SK-N-SH treated with all-trans-retinoic acid at 6 μM for 48 hours (cell line): ENCODE results near the gene GOLGA6B.
"Not testable (repeated sequence)": the region's sequence is repeated elsewhere in the genome, so short reads cannot be mapped to it uniquely, and the experiment has no call there.

Source experiments
- ARNTL ChIP-seq: fragments of 450-650 bp; formaldehyde crosslinking; IDR thresholded peaks from 2 replicates; pipeline ENCODE4 v1.5.0; 2020; ENCODE audit warnings: low read depth, mild to moderate bottlenecking, moderate library complexity, borderline replicate concordance
- OSR1 ChIP-seq: fragments of 250-450 bp; sonication (Bioruptor Pico); IDR thresholded peaks from 2 replicates; pipeline ENCODE4 v1.8.0; 2022; ENCODE audit warnings: moderate library complexity, mild to moderate bottlenecking, inconsistent platforms
- ZC3H10 ChIP-seq: fragments of 250-450 bp; sonication (Bioruptor Pico); IDR thresholded peaks from 2 replicates; pipeline ENCODE4 v1.5.1; 2021; ENCODE audit warnings: mild to moderate bottlenecking, moderate library complexity
- ZFP3 ChIP-seq: fragments of 250-450 bp; sonication (Bioruptor Pico); IDR thresholded peaks from 2 replicates; pipeline ENCODE4 v1.5.0; 2020; ENCODE audit warnings: mild to moderate bottlenecking, moderate library complexity
- ZNF565 ChIP-seq: fragments of 450-650 bp; formaldehyde crosslinking; conservative IDR thresholded peaks from 2 replicates; pipeline ENCODE4 v1.5.0; 2020; ENCODE audit warnings: low read depth, mild to moderate bottlenecking, moderate library complexity
- ZNF70 ChIP-seq: fragments of 450-650 bp; formaldehyde crosslinking; IDR thresholded peaks from 2 replicates; pipeline ENCODE4 v1.5.0; 2020; ENCODE audit warnings: mild to moderate bottlenecking, moderate library complexity
- ZNF8 ChIP-seq: fragments of 450-650 bp; formaldehyde crosslinking; IDR thresholded peaks from 2 replicates; pipeline ENCODE4 v1.5.0; 2020; ENCODE audit warnings: mild to moderate bottlenecking, moderate library complexity
- TF ChIP-seq, protein P1 (sequence below): fragments of 250-450 bp; sonication (Bioruptor Pico); IDR thresholded peaks from 2 replicates; pipeline ENCODE4 v1.8.0; 2020; ENCODE audit warnings: mild to moderate bottlenecking, moderate library complexity, borderline replicate concordance

- not testable (repeated sequence) for TF ChIP-seq ZNF565; ZNF8 (CRISPR knock-in tag); ZC3H10 (CRISPR knock-in tag); ARNTL; ZFP3; ZNF70 (CRISPR knock-in tag); OSR1 (CRISPR knock-in tag)
- TF ChIP-seq, protein P1, sequence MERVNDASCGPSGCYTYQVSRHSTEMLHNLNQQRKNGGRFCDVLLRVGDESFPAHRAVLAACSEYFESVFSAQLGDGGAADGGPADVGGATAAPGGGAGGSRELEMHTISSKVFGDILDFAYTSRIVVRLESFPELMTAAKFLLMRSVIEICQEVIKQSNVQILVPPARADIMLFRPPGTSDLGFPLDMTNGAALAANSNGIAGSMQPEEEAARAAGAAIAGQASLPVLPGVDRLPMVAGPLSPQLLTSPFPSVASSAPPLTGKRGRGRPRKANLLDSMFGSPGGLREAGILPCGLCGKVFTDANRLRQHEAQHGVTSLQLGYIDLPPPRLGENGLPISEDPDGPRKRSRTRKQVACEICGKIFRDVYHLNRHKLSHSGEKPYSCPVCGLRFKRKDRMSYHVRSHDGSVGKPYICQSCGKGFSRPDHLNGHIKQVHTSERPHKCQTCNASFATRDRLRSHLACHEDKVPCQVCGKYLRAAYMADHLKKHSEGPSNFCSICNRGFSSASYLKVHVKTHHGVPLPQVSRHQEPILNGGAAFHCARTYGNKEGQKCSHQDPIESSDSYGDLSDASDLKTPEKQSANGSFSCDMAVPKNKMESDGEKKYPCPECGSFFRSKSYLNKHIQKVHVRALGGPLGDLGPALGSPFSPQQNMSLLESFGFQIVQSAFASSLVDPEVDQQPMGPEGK (CRISPR knock-in tag) = not testable (repeated sequence)
Measured at GRCh38 chr15:72615533-72616233, 38.8 kb upstream of the GOLGA6B start.
